Cardiac fibroblast (primary cell): ENCODE data around the gene SEZ6L.

Source experiments
- DNase-seq, 2 donors: peaks; one replicate each; pipeline versions ENCODE4 v3.0.0 to v3.0.0-alpha.2; 2010; ENCODE audit warnings: low read depth in 2 of 2
- H3K4me3 ChIP-seq, 2 donors: replicated peaks in 1 of 2; 1 replicate in 1 of 2; 2 replicates in 1 of 2; pipeline ENCODE4 v1.5.1; 2011; ENCODE audit warnings: low read depth in 2 of 2, low read length in 2 of 2, mild to moderate bottlenecking in 2 of 2, moderate library complexity in 1 of 2
- CTCF ChIP-seq: IDR thresholded peaks from one replicate; pipeline ENCODE4 v1.5.1; 2011; ENCODE audit warnings: low read depth, mild to moderate bottlenecking, low read length, inconsistent platforms

SEZ6L gene

GRCh38 chr22:26380072-26380830 is 211.0 kb downstream of the SEZ6L start:
- TF ChIP-seq CTCF, result no peak
- no peak overlapping the region for H3K4me3 ChIP-seq
- no peak for DNase-seq

GRCh38 chr22:26382782-26383181 is 213.5 kb downstream of the SEZ6L start:
- DNase-seq, result no peak
- no peak overlapping the region for H3K4me3 ChIP-seq
- TF ChIP-seq CTCF, result no peak

GRCh38 chr22:26383968-26384556 is 214.8 kb downstream of the SEZ6L start:
- no peak for TF ChIP-seq CTCF
- DNase-seq, result no peak
- no peak overlapping the region for H3K4me3 ChIP-seq

- no peak overlapping the region for H3K4me3 ChIP-seq
- no peak for DNase-seq
- no peak for TF ChIP-seq CTCF
Measured at GRCh38 chr22:26385164-26385563, 215.9 kb downstream of the SEZ6L start.

GRCh38 chr22:26389125-26389524 is 219.9 kb downstream of the SEZ6L start:
- H3K4me3 ChIP-seq, result no peak overlapping the region
- no peak for DNase-seq
- TF ChIP-seq CTCF, result no peak

- no peak overlapping the region for H3K4me3 ChIP-seq
- no peak for DNase-seq
- TF ChIP-seq CTCF, result no peak
Measured at GRCh38 chr22:26391091-26391490, 221.8 kb downstream of the SEZ6L start.
